GM12874 (cell line): Measurements from ENCODE around the gene TSPAN18.

ENCODE experiments used
- CTCF ChIP-seq: IDR thresholded peaks from 2 replicates; pipeline ENCODE4 v1.5.1; 2011; ENCODE audit warnings: low read depth, mild to moderate bottlenecking, control low read depth, low read length, moderate library complexity; ENCODE audit not compliant: insufficient read depth

The TSPAN18 gene

GRCh38 chr11:44854086-44854485 is 127.3 kb downstream of the TSPAN18 start:
- no peak for TF ChIP-seq CTCF

- TF ChIP-seq CTCF, result no peak
Observed at GRCh38 chr11:44854741-44855492, 128.2 kb downstream of the TSPAN18 start.

GRCh38 chr11:44855493-44855849 is 128.7 kb downstream of the TSPAN18 start:
- no peak for TF ChIP-seq CTCF

- TF ChIP-seq CTCF, result no peak
Observed at GRCh38 chr11:44857490-44858090, 130.8 kb downstream of the TSPAN18 start.

GRCh38 chr11:44858796-44859527 is 132.2 kb downstream of the TSPAN18 start:
- no peak for TF ChIP-seq CTCF

- TF ChIP-seq CTCF, result no peak
Observed at GRCh38 chr11:44859528-44859925, 132.8 kb downstream of the TSPAN18 start.

GRCh38 chr11:44860346-44860745 is 133.6 kb downstream of the TSPAN18 start:
- TF ChIP-seq CTCF, result no peak
